Activated CD8-positive, alpha-beta memory T cell treated with anti-CD3 and anti-CD28 coated beads, Interleukin-2, amount 50 U/mL, for 48 hours (primary cell): Measurements from ENCODE around the gene CFAP20.
"Not testable (repeated sequence)": the region's sequence is repeated elsewhere in the genome, so short reads cannot be mapped to it uniquely, and the experiment has no call there.

ENCODE experiments used
- DNase-seq: peaks from one replicate; pipeline ENCODE4 v3.0.0-alpha.2; 2020

The CFAP20 gene

GRCh38 chr16:58095575-58095960, 33.6 kb downstream of the CFAP20 start:
- not testable (repeated sequence) for DNase-seq

GRCh38 chr16:58094791-58095574, 34.2 kb downstream of the CFAP20 start:
- DNase-seq: no peak

GRCh38 chr16:58094026-58094425, 35.2 kb downstream of the CFAP20 start:
- no peak for DNase-seq

GRCh38 chr16:58090396-58090795, 38.8 kb downstream of the CFAP20 start:
- DNase-seq: not testable (repeated sequence)

GRCh38 chr16:58088091-58088490, 41.1 kb downstream of the CFAP20 start:
- DNase-seq: no peak

- no peak for DNase-seq
Measured at GRCh38 chr16:58087209-58087913, 41.8 kb downstream of the CFAP20 start.

GRCh38 chr16:58086381-58087208, 42.6 kb downstream of the CFAP20 start:
- no peak for DNase-seq

- no peak for DNase-seq
Measured at GRCh38 chr16:58085584-58086251, 43.5 kb downstream of the CFAP20 start.

GRCh38 chr16:58085171-58085570, 44.0 kb downstream of the CFAP20 start:
- no peak for DNase-seq

- no peak for DNase-seq
Measured at GRCh38 chr16:58084635-58085034, 44.5 kb downstream of the CFAP20 start.

- no peak for DNase-seq
Measured at GRCh38 chr16:58082381-58082780, 46.8 kb downstream of the CFAP20 start.

GRCh38 chr16:58080657-58081056, 48.5 kb downstream of the CFAP20 start:
- not testable (repeated sequence) for DNase-seq

GRCh38 chr16:58077796-58078195, 51.4 kb downstream of the CFAP20 start:
- DNase-seq: no peak

- DNase-seq: no peak
Measured at GRCh38 chr16:58076514-58076913, 52.7 kb downstream of the CFAP20 start.

- no peak for DNase-seq
Measured at GRCh38 chr16:58074657-58075056, 54.5 kb downstream of the CFAP20 start.

GRCh38 chr16:58073086-58073485, 56.1 kb downstream of the CFAP20 start:
- not testable (repeated sequence) for DNase-seq

- not testable (repeated sequence) for DNase-seq
Measured at GRCh38 chr16:58072134-58072533, 57.0 kb downstream of the CFAP20 start.

GRCh38 chr16:58070585-58070984, 58.6 kb downstream of the CFAP20 start:
- DNase-seq: no peak
